ENCODE measurements around the gene DBF4.
"Not testable (repeated sequence)": the region's sequence is repeated elsewhere in the genome, so short reads cannot be mapped to it uniquely, and the experiment has no call there.

The DBF4 gene

DNA sequence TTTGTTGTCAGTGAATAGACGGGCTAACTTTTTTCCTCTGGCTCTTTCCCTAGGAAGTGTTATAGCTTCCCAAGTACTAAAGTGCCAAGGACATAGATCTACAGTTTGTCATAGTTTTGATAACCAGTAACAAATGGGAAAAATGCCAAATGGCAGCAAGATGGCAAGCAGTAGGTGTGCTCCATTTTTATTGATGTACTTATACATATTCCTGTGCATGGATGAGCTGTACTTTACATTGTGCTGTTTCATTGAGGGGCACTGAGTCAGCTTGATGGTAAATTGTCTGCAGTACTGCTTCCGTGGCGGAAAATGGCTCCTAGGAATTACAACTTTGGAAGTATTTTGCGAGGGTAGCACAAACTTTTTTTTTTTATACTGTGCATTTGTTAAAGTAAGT lies 64.8 kb downstream of the DBF4 start:
- Histone ChIP-seq H3K4me3 (ENCODE audit: low read length) (no peak overlapping the region), H3K9me3 (ENCODE audit: low read length) (no peaks in the 10 kb centered on the region), H3K4me1 (ENCODE audit: insufficient read depth, low read length) (no peaks in the 10 kb centered on the region), H2AFZ (ENCODE audit: low read depth, low read length) (no peak overlapping the region), H3K27me3 (ENCODE audit: insufficient read depth, low read length) (no peaks in the 10 kb centered on the region), H3K36me3 (ENCODE audit: insufficient read depth, low read length) (peaks cover 3% of the 10 kb centered on the region)

DNA sequence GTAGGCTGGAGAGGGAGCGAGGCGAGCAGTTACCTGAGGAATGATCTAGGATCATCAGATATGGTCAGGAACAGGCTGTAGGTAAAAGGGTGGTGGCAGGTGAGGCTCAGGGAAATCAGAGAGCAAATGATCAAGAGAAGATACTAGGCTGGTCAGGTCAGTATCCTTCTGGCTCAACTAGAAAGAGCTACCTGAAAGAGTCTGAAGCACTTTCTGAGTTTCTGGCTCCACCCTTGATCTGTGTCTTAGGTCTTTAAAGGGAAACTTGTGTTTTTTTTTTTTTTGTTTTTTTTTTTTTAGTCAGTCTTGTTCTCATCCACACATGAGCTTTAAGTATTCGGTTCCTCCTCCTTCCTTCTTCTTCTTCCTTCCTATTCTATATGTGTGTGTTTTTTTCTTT lies 68.3 kb downstream of the DBF4 start:
- no peak overlapping the region for H2AFZ ChIP-seq (ENCODE audit: low read depth, low read length)
- H3K36me3 ChIP-seq (ENCODE audit: insufficient read depth, low read length) = no peaks in the 10 kb centered on the region
- H3K4me1 ChIP-seq (ENCODE audit: insufficient read depth, low read length) = peaks cover 7% of the 10 kb centered on the region
- H3K27me3 ChIP-seq (ENCODE audit: insufficient read depth, low read length) = no peaks in the 10 kb centered on the region
- no peak overlapping the region for H3K4me3 ChIP-seq (ENCODE audit: low read length)
- H3K9me3 ChIP-seq (ENCODE audit: low read length) = no peaks in the 10 kb centered on the region

- H3K4me3 ChIP-seq (ENCODE audit: low read length); H2AFZ ChIP-seq (ENCODE audit: low read depth, low read length); H3K36me3 ChIP-seq (ENCODE audit: insufficient read depth, low read length); H3K4me1 ChIP-seq (ENCODE audit: insufficient read depth, low read length); H3K9me3 ChIP-seq (ENCODE audit: low read length); H3K27me3 ChIP-seq (ENCODE audit: insufficient read depth, low read length): not testable (repeated sequence)
These were observed 69.6 kb downstream of the DBF4 start for GRCh38 chr7:87945926-87946325.

DNA sequence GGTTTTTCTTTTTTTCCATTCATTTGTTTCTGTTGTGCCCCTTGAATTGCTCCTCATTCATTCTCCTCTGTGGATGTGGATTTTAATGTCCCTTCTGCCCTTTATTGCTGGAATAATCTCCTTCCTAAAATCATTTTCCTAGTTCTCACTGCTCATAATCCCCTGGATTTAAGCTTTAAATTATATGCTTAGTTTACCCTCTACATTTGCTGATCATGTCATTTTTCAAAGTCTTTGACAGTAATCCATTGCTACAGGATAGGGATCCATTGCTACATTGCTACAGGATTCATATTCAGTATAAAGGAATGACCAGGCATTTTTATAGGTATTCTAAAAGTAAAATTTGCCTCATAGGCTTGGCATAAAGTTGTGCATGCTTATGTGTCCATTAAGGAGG lies 72.1 kb downstream of the DBF4 start:
- Histone ChIP-seq H3K4me1 (ENCODE audit: insufficient read depth, low read length) (peaks cover 7% of the 10 kb centered on the region), H3K4me3 (ENCODE audit: low read length) (no peak overlapping the region), H3K36me3 (ENCODE audit: insufficient read depth, low read length) (no peaks in the 10 kb centered on the region), H3K9me3 (ENCODE audit: low read length) (no peaks in the 10 kb centered on the region), H3K27me3 (ENCODE audit: insufficient read depth, low read length) (no peaks in the 10 kb centered on the region), H2AFZ (ENCODE audit: low read depth, low read length) (no peak overlapping the region)

Measured in neuron (in vitro differentiated cells).